ENCODE measurements around the gene SMIM1.

SMIM1 gene

GRCh38 chr1:3786468-3787348, 14.2 kb downstream of the SMIM1 start:
- H3K4me3 ChIP-seq (ENCODE audit: low read length) = no peak overlapping the region
- no peaks in the 10 kb centered on the region for H3K27me3 ChIP-seq (ENCODE audit: control insufficient read depth, insufficient read depth, low read length)
- H3K9me3 ChIP-seq (ENCODE audit: control insufficient read depth, low read length) = no peaks in the 10 kb centered on the region
- no peaks in the 10 kb centered on the region for H3K4me1 ChIP-seq (ENCODE audit: control insufficient read depth, insufficient read depth, low read length)
- peaks cover 4% of the 10 kb centered on the region for H3K36me3 ChIP-seq (ENCODE audit: control insufficient read depth, insufficient read depth, low read length)
- H3K9ac ChIP-seq (ENCODE audit: low read length) = no peak overlapping the region

- H3K27me3 ChIP-seq (ENCODE audit: control insufficient read depth, insufficient read depth, low read length) = no peaks in the 10 kb centered on the region
- H3K36me3 ChIP-seq (ENCODE audit: control insufficient read depth, insufficient read depth, low read length) = peaks cover 4% of the 10 kb centered on the region
- H3K9ac ChIP-seq (ENCODE audit: low read length) = no peak overlapping the region
- no peaks in the 10 kb centered on the region for H3K4me1 ChIP-seq (ENCODE audit: control insufficient read depth, insufficient read depth, low read length)
- no peak overlapping the region for H3K4me3 ChIP-seq (ENCODE audit: low read length)
- no peaks in the 10 kb centered on the region for H3K9me3 ChIP-seq (ENCODE audit: control insufficient read depth, low read length)
Measured at GRCh38 chr1:3787349-3787715, 14.8 kb downstream of the SMIM1 start.

- H3K27me3 ChIP-seq (ENCODE audit: control insufficient read depth, insufficient read depth, low read length) = no peaks in the 10 kb centered on the region
- no peaks in the 10 kb centered on the region for H3K4me1 ChIP-seq (ENCODE audit: control insufficient read depth, insufficient read depth, low read length)
- no peak overlapping the region for H3K4me3 ChIP-seq (ENCODE audit: low read length)
- H3K36me3 ChIP-seq (ENCODE audit: control insufficient read depth, insufficient read depth, low read length) = peaks cover 4% of the 10 kb centered on the region
- no peak overlapping the region for H3K9ac ChIP-seq (ENCODE audit: low read length)
- H3K9me3 ChIP-seq (ENCODE audit: control insufficient read depth, low read length) = no peaks in the 10 kb centered on the region
Measured at GRCh38 chr1:3787745-3788605, 15.4 kb downstream of the SMIM1 start.

- Histone ChIP-seq H3K36me3 (ENCODE audit: control insufficient read depth, insufficient read depth, low read length) (peaks cover 4% of the 10 kb centered on the region), H3K9me3 (ENCODE audit: control insufficient read depth, low read length) (no peaks in the 10 kb centered on the region)
Measured at GRCh38 chr1:3788756-3789420, 16.3 kb downstream of the SMIM1 start.

GRCh38 chr1:3789421-3790300, 17.1 kb downstream of the SMIM1 start:
- Histone ChIP-seq H3K9ac (ENCODE audit: low read length) (no peak overlapping the region), H3K4me3 (ENCODE audit: low read length) (no peak overlapping the region), H3K4me1 (ENCODE audit: control insufficient read depth, insufficient read depth, low read length) (peaks cover 6% of the 10 kb centered on the region), H3K9me3 (ENCODE audit: control insufficient read depth, low read length) (no peaks in the 10 kb centered on the region), H3K36me3 (ENCODE audit: control insufficient read depth, insufficient read depth, low read length) (peaks cover 4% of the 10 kb centered on the region), H3K27me3 (ENCODE audit: control insufficient read depth, insufficient read depth, low read length) (no peaks in the 10 kb centered on the region)

More at GRCh38 chr1:3788756-3789420, 16.3 kb downstream of the SMIM1 start:
- H3K4me1 ChIP-seq (ENCODE audit: control insufficient read depth, insufficient read depth, low read length) = no peaks in the 10 kb centered on the region
- no peak overlapping the region for H3K4me3 ChIP-seq (ENCODE audit: low read length)
- no peaks in the 10 kb centered on the region for H3K27me3 ChIP-seq (ENCODE audit: control insufficient read depth, insufficient read depth, low read length)
- no peak overlapping the region for H3K9ac ChIP-seq (ENCODE audit: low read length)

- no peak overlapping the region for H3K4me3 ChIP-seq (ENCODE audit: low read length)
- no peaks in the 10 kb centered on the region for H3K27me3 ChIP-seq (ENCODE audit: control insufficient read depth, insufficient read depth, low read length)
- H3K4me1 ChIP-seq (ENCODE audit: control insufficient read depth, insufficient read depth, low read length) = peaks cover 12% of the 10 kb centered on the region
- H3K9ac ChIP-seq (ENCODE audit: low read length) = no peak overlapping the region
- H3K9me3 ChIP-seq (ENCODE audit: control insufficient read depth, low read length) = no peaks in the 10 kb centered on the region
- H3K36me3 ChIP-seq (ENCODE audit: control insufficient read depth, insufficient read depth, low read length) = no peaks in the 10 kb centered on the region
Measured at GRCh38 chr1:3790500-3790923, 18.0 kb downstream of the SMIM1 start.

- peaks cover 14% of the 10 kb centered on the region for H3K4me1 ChIP-seq (ENCODE audit: control insufficient read depth, insufficient read depth, low read length)
Measured at GRCh38 chr1:3790952-3791351, 18.4 kb downstream of the SMIM1 start.

GRCh38 chr1:3795453-3796214, 23.1 kb downstream of the SMIM1 start:
- Histone ChIP-seq H3K9me3 (ENCODE audit: control insufficient read depth, low read length) (no peaks in the 10 kb centered on the region), H3K9ac (ENCODE audit: low read length) (peak overlapping the region; percentile 73), H3K4me1 (ENCODE audit: control insufficient read depth, insufficient read depth, low read length) (peaks cover 14% of the 10 kb centered on the region), H3K36me3 (ENCODE audit: control insufficient read depth, insufficient read depth, low read length) (no peaks in the 10 kb centered on the region), H3K27me3 (ENCODE audit: control insufficient read depth, insufficient read depth, low read length) (no peaks in the 10 kb centered on the region), H3K4me3 (ENCODE audit: low read length) (peak overlapping the region; percentile 85)

More at GRCh38 chr1:3790952-3791351, 18.4 kb downstream of the SMIM1 start:
- H3K27me3 ChIP-seq (ENCODE audit: control insufficient read depth, insufficient read depth, low read length) = no peaks in the 10 kb centered on the region
- no peaks in the 10 kb centered on the region for H3K36me3 ChIP-seq (ENCODE audit: control insufficient read depth, insufficient read depth, low read length)
- H3K9ac ChIP-seq (ENCODE audit: low read length) = no peak overlapping the region
- H3K9me3 ChIP-seq (ENCODE audit: control insufficient read depth, low read length) = no peaks in the 10 kb centered on the region
- no peak overlapping the region for H3K4me3 ChIP-seq (ENCODE audit: low read length)

- Histone ChIP-seq H3K36me3 (ENCODE audit: control insufficient read depth, insufficient read depth, low read length) (no peaks in the 10 kb centered on the region), H3K27me3 (ENCODE audit: control insufficient read depth, insufficient read depth, low read length) (peaks cover 2% of the 10 kb centered on the region), H3K9ac (ENCODE audit: low read length) (peak within 1 kb of the TSS; percentile 73), H3K9me3 (ENCODE audit: control insufficient read depth, low read length) (no peaks in the 10 kb centered on the region), H3K4me1 (ENCODE audit: control insufficient read depth, insufficient read depth, low read length) (peaks cover 14% of the 10 kb centered on the region), H3K4me3 (ENCODE audit: low read length) (peak within 1 kb of the TSS; percentile 85)
Measured at GRCh38 chr1:3796215-3797061, 23.9 kb downstream of the SMIM1 start, which contains the start of gene LRRC47. Gene LRRC47 (minus strand): TSS chr1:3796498. CDS start chr1:3796476, 22 bp downstream.

Measured in mucosa of stomach (tissue), 1 donor.